Left ventricle myocardium inferior (tissue), 1 donor: ENCODE data around the gene FAM78A. TPM values are rescaled to one million over a fixed set of nuclear protein-coding genes. Genes with fewer than 3 reads are reported as not detected.

Source experiments
- DNase-seq: peaks from one replicate; pipeline ENCODE4 v3.0.0-alpha.2; 2020
- H3K27ac ChIP-seq: fragments of 200-600 bp; replicated peaks from 2 replicates; pipeline ENCODE4 v1.8.0; 2021
- H3K27me3 ChIP-seq: fragments of 200-600 bp; 2 replicates; pipeline ENCODE4 v1.8.0; 2021; ENCODE audit warnings: low read depth
- H3K36me3 ChIP-seq: fragments of 200-600 bp; 2 replicates; pipeline ENCODE4 v1.8.0; 2021
- H3K4me1 ChIP-seq: fragments of 200-600 bp; 2 replicates; pipeline ENCODE4 v1.8.0; 2021
- H3K4me3 ChIP-seq: fragments of 200-600 bp; 2 replicates; pipeline ENCODE4 v1.8.0; 2021; ENCODE audit warnings: mild to moderate bottlenecking, moderate library complexity
- H3K9me3 ChIP-seq: fragments of 200-600 bp; replicated peaks from 2 replicates; pipeline ENCODE4 v1.8.0; 2021
- intact Hi-C: fragments of 100-400 bp; cut with micrococcal nuclease; formaldehyde crosslinking; loops from one replicate; pipeline ENCODE4 v1.11.0; 2022
- total RNA-seq: library from RNA; stranded (reverse); fragmentation: NEBNext Ultra II Directional; extraction: Animal tissue kit (Norgen Biotek cat#: 25700); gene quantifications from one replicate; pipeline ENCODE4 v1.2.1, GENCODE V29; 2021
- TF ChIP-seq, protein P1 (sequence below): fragments of 200-600 bp; IDR thresholded peaks from 2 replicates; pipeline ENCODE4 v1.8.0; 2021; ENCODE audit warnings: antibody characterized with exemption, mild to moderate bottlenecking, borderline replicate concordance
- donor health status: DM: no; HTN: yes; CAD: no; lungs with severe emphysema.

The FAM78A gene
- total RNA-seq, 1 donor from 2014 or later = 47.3 TPM

DNA sequence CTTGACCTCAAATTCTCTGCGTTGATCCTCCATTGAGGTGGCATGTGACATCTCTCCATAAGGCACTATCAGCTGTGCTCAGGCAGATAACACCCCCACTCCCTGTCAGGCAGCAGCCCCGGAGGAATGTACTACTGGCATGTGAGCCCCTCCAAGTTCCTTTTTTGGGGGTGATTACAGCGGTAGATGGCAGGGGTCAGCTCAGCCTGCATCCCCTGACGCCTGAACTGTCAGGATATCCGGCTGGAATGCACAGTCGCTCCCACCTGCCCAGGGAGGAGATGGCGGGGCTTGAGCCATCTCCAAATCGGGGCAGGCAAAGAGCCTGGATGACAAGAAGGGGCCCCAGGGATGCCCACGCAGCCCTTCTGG lies 40.8 kb downstream of the FAM78A start:
- Histone ChIP-seq H3K27ac (peak overlapping the region; percentile 93), H3K36me3 (peaks cover 49% of the 10 kb centered on the region)

DNA sequence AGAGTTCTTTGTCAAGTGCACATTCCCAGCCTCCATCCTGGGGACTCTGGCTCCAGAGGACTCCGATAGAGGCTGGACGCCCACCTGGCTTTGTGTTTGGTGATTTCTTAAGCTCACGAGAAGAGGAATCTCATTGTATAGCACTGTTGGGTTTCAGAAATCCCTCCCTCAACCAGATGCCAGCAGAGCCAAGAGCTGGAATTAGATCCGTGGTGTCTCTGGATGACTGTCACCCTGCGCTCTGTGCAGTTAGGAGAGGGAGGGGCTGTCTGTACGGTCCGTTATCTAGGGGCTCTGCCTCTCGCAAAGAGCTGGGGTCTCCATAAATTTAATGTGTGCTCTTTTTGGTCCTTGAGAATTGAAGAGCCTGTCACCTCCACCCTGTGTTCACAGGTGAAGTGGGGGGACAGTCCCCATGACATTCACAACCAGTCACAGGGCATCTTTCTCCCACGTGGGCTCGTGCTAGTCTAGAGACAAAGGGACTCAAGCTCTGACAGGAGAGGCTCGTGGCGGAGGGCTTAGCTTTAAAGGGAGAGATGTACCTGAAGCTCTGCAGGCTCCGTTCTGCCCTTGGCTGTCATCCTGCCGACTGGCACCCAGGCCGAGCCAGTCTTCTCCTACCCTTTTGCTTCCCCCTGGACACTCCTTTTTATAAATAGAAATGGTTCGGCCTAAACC lies 41.4 kb downstream of the FAM78A start:
- TF ChIP-seq, protein P1, sequence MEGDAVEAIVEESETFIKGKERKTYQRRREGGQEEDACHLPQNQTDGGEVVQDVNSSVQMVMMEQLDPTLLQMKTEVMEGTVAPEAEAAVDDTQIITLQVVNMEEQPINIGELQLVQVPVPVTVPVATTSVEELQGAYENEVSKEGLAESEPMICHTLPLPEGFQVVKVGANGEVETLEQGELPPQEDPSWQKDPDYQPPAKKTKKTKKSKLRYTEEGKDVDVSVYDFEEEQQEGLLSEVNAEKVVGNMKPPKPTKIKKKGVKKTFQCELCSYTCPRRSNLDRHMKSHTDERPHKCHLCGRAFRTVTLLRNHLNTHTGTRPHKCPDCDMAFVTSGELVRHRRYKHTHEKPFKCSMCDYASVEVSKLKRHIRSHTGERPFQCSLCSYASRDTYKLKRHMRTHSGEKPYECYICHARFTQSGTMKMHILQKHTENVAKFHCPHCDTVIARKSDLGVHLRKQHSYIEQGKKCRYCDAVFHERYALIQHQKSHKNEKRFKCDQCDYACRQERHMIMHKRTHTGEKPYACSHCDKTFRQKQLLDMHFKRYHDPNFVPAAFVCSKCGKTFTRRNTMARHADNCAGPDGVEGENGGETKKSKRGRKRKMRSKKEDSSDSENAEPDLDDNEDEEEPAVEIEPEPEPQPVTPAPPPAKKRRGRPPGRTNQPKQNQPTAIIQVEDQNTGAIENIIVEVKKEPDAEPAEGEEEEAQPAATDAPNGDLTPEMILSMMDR = no peak
- H3K4me1 ChIP-seq = peaks cover 55% of the 10 kb centered on the region
- H3K4me3 ChIP-seq = peak overlapping the region; percentile 35
- H3K27ac ChIP-seq = peak overlapping the region; percentile 93
- intact Hi-C loops = loop anchor here (10.0 kb wide), 1 partner anchor 100 kb away; no protein-coding TSS in a partner anchor
- no peak for DNase-seq
- no peaks in the 10 kb centered on the region for H3K27me3 ChIP-seq
- H3K9me3 ChIP-seq = no peaks in the 10 kb centered on the region
- H3K36me3 ChIP-seq = peaks cover 51% of the 10 kb centered on the region

More for the DNA sequence above, 40.8 kb downstream of the FAM78A start:
- intact Hi-C loops = loop anchor here (10.0 kb wide), 1 partner anchor 99 kb away; no protein-coding TSS in a partner anchor
- no peaks in the 10 kb centered on the region for H3K27me3 ChIP-seq
- DNase-seq = no peak
- no peaks in the 10 kb centered on the region for H3K9me3 ChIP-seq
- peak overlapping the region; percentile 35 for H3K4me3 ChIP-seq
- TF ChIP-seq, protein P1 = no peak
- peaks cover 52% of the 10 kb centered on the region for H3K4me1 ChIP-seq

DNA sequence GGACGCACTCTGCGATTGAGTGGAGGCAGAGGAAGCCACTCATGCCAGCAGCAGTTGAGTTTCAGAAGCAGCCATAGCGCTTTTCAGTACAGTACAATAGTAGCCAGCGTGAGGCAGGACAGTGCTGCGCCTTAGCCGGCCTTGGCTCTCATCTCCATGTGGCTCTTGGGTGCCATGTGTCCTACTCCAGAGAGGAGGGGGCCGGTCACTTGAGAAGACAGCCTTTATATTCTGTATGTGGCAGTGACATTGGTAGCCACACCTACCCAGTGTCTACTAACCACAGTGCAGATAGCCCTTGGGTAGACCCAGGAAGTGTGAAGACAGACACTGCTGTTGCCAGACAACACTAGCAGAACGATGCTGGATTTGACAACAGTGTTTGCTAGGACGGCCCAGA lies 42.3 kb downstream of the FAM78A start:
- peak overlapping the region; percentile 93 for H3K27ac ChIP-seq
- no peaks in the 10 kb centered on the region for H3K27me3 ChIP-seq
- no peak overlapping the region for H3K4me3 ChIP-seq
- intact Hi-C loops = loop anchor here (10.0 kb wide), 1 partner anchor 101 kb away; no protein-coding TSS in a partner anchor
- DNase-seq = no peak
- H3K9me3 ChIP-seq = no peaks in the 10 kb centered on the region
- H3K4me1 ChIP-seq = peaks cover 54% of the 10 kb centered on the region
- peaks cover 51% of the 10 kb centered on the region for H3K36me3 ChIP-seq
- TF ChIP-seq, protein P1 = no peak

DNA sequence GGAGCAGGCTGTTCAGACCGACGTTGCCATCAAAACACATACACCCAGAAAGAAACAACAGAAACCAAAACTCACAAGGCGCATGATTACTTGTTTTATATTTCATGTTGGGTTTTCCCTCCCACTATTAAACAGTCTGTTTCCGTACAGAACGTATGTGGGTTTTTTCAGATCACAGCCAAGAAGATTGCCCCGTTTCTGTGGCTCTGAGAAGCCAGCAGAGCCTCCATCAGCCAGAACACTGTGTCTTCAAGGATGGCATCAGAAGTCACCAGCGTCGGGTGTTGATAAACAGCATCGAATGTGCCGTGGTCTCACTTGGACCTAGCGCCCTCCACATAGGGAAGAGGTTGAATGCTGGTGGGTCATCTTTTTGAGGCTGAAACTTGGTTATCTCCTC lies 42.8 kb downstream of the FAM78A start:
- Histone ChIP-seq H3K9me3 (no peaks in the 10 kb centered on the region), H3K36me3 (peaks cover 55% of the 10 kb centered on the region), H3K4me3 (no peak overlapping the region), H3K27ac (peak overlapping the region; percentile 93), H3K27me3 (no peaks in the 10 kb centered on the region), H3K4me1 (peaks cover 50% of the 10 kb centered on the region)
- no peak for DNase-seq
- TF ChIP-seq, protein P1 = no peak
- intact Hi-C loops = loop anchor here (10.0 kb wide), 1 partner anchor 101 kb away; no protein-coding TSS in a partner anchor

DNA sequence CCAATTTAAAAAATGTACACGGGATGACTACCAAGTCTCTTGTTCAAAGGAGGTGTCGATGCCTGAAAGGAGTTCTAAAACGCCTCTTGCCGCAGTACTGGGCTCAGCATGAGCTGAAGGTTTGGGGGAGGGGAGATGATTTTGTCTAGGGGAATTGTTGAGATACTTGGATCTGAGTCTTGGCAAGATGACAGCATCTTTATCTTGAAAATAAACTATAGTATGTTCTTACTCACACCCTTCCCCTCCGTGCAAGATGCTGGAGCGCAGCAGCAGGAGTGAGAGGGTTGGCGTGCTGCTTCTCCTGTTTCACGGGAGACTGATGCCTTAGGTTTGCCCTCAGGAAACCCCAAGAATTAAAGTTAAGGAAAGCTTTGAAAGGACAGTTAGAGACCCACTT lies 47.3 kb downstream of the FAM78A start:
- intact Hi-C loops = no loop called here
- no peak overlapping the region for H3K4me3 ChIP-seq

More for the DNA sequence above, 47.3 kb downstream of the FAM78A start:
- no peaks in the 10 kb centered on the region for H3K9me3 ChIP-seq
- H3K27ac ChIP-seq = no peak overlapping the region
- TF ChIP-seq, protein P1 = no peak
- peaks cover 47% of the 10 kb centered on the region for H3K36me3 ChIP-seq
- no peaks in the 10 kb centered on the region for H3K27me3 ChIP-seq
- no peak for DNase-seq
- H3K4me1 ChIP-seq = peaks cover 26% of the 10 kb centered on the region
